Hematopoietic multipotent progenitor cell (in vitro differentiated cells): ENCODE measurements around the gene CEMIP. TPM values are rescaled to one million over a fixed set of nuclear protein-coding genes. Genes with fewer than 3 reads are reported as not detected.

Experiments
- DNase-seq, 3 donors: peaks; one replicate each; pipeline ENCODE4 v3.0.0-alpha.2; 2011 to 2015; ENCODE audit warnings: low read depth in 2 of 3, low spot score in 2 of 3
- total RNA-seq: library from RNA; depleted of rRNA; stranded (reverse); fragments of >200 nt; gene quantifications from one replicate; pipeline ENCODE4 v1.2.3, GENCODE V29; 2012

Gene CEMIP
- total RNA-seq, 1 donor = under 0.01 TPM

- no peak for DNase-seq
These were observed 61.3 kb downstream of the CEMIP start for GRCh38 chr15:80840182-80841130.

GRCh38 chr15:80841541-80841940, 62.4 kb downstream of the CEMIP start:
- no peak for DNase-seq

GRCh38 chr15:80844011-80844732, 65.0 kb downstream of the CEMIP start:
- no peak for DNase-seq

GRCh38 chr15:80846031-80846815, 67.1 kb downstream of the CEMIP start:
- no peak for DNase-seq

- DNase-seq = peak in 1 of 3 donors; percentile 11
These were observed 70.1 kb downstream of the CEMIP start for GRCh38 chr15:80849308-80849707.

- DNase-seq = no peak
These were observed 71.8 kb downstream of the CEMIP start for GRCh38 chr15:80850941-80851451.

- no peak for DNase-seq
These were observed 73.5 kb downstream of the CEMIP start for GRCh38 chr15:80852676-80853075.

- no peak for DNase-seq
These were observed 74.9 kb downstream of the CEMIP start for GRCh38 chr15:80854104-80854503.

GRCh38 chr15:80855206-80855605, 76.0 kb downstream of the CEMIP start:
- no peak for DNase-seq

GRCh38 chr15:80856400-80856799, 77.2 kb downstream of the CEMIP start:
- peak in 2 of 3 donors; percentile 18 to 50 for DNase-seq

GRCh38 chr15:80856809-80857377, 77.7 kb downstream of the CEMIP start:
- no peak for DNase-seq

- DNase-seq = no peak
These were observed 82.6 kb downstream of the CEMIP start for GRCh38 chr15:80861731-80862170.

GRCh38 chr15:80864666-80865065, 85.5 kb downstream of the CEMIP start:
- no peak for DNase-seq

- DNase-seq = no peak
These were observed 87.8 kb downstream of the CEMIP start for GRCh38 chr15:80866936-80867335.

GRCh38 chr15:80870366-80870765, 91.2 kb downstream of the CEMIP start:
- DNase-seq = no peak

GRCh38 chr15:80870893-80871292, 91.7 kb downstream of the CEMIP start:
- DNase-seq = no peak

GRCh38 chr15:80871858-80872257, 92.7 kb downstream of the CEMIP start:
- no peak for DNase-seq

- DNase-seq = no peak
These were observed 94.3 kb downstream of the CEMIP start for GRCh38 chr15:80873366-80873952.

- no peak for DNase-seq
These were observed 96.6 kb downstream of the CEMIP start for GRCh38 chr15:80875568-80876347.
